ENCODE measurements around the gene PGLYRP1. TPM values are rescaled to one million over a fixed set of nuclear protein-coding genes. Genes with fewer than 3 reads are reported as not detected.

PGLYRP1 gene
- total RNA-seq, 1 donor from 2014 or later = not detected

- TF ChIP-seq CTCF (IDR thresholded peaks at IDR 0.05) = no peak
- no peak overlapping the region for H3K27ac Mint-ChIP-seq (ENCODE audit: unreplicated experiment)
- H3K4me3 Mint-ChIP-seq (ENCODE audit: unreplicated experiment) = no peak overlapping the region
- H3K36me3 Mint-ChIP-seq (ENCODE audit: unreplicated experiment) = no peaks in the 10 kb centered on the region
- no peak for DNase-seq (ENCODE audit: extremely low spot score, unreplicated experiment)
- no peaks in the 10 kb centered on the region for H3K9me3 Mint-ChIP-seq (ENCODE audit: unreplicated experiment)
- peaks cover 33% of the 10 kb centered on the region for H3K27me3 Mint-ChIP-seq (ENCODE audit: unreplicated experiment)
- no peaks in the 10 kb centered on the region for H3K4me1 Mint-ChIP-seq (ENCODE audit: unreplicated experiment)
Measured at GRCh38 chr19:45990113-45990728, 32.6 kb downstream of the PGLYRP1 start.

- no peaks in the 10 kb centered on the region for H3K4me1 Mint-ChIP-seq (ENCODE audit: unreplicated experiment)
- no peaks in the 10 kb centered on the region for H3K36me3 Mint-ChIP-seq (ENCODE audit: unreplicated experiment)
- DNase-seq (ENCODE audit: extremely low spot score, unreplicated experiment) = no peak
- no peaks in the 10 kb centered on the region for H3K9me3 Mint-ChIP-seq (ENCODE audit: unreplicated experiment)
- peaks cover 49% of the 10 kb centered on the region for H3K27me3 Mint-ChIP-seq (ENCODE audit: unreplicated experiment)
- H3K27ac Mint-ChIP-seq (ENCODE audit: unreplicated experiment) = no peak overlapping the region
- H3K4me3 Mint-ChIP-seq (ENCODE audit: unreplicated experiment) = no peak overlapping the region
- no peak for TF ChIP-seq CTCF (IDR thresholded peaks at IDR 0.05)
Measured at GRCh38 chr19:45985321-45985720, 37.5 kb downstream of the PGLYRP1 start.

- Mint-ChIP-seq H3K27ac (ENCODE audit: unreplicated experiment) (no peak overlapping the region), H3K4me1 (ENCODE audit: unreplicated experiment) (no peaks in the 10 kb centered on the region), H3K9me3 (ENCODE audit: unreplicated experiment) (no peaks in the 10 kb centered on the region), H3K36me3 (ENCODE audit: unreplicated experiment) (no peaks in the 10 kb centered on the region), H3K27me3 (ENCODE audit: unreplicated experiment) (peaks cover 45% of the 10 kb centered on the region), H3K4me3 (ENCODE audit: unreplicated experiment) (no peak overlapping the region)
- TF ChIP-seq CTCF (IDR thresholded peaks at IDR 0.05) = no peak
- no peak for DNase-seq (ENCODE audit: extremely low spot score, unreplicated experiment)
Measured at GRCh38 chr19:45981350-45981749, 41.5 kb downstream of the PGLYRP1 start.

GRCh38 chr19:45978156-45978555, 44.7 kb downstream of the PGLYRP1 start:
- DNase-seq (ENCODE audit: extremely low spot score, unreplicated experiment) = no peak
- H3K4me1 Mint-ChIP-seq (ENCODE audit: unreplicated experiment) = peaks cover 2% of the 10 kb centered on the region
- H3K9me3 Mint-ChIP-seq (ENCODE audit: unreplicated experiment) = no peaks in the 10 kb centered on the region
- no peaks in the 10 kb centered on the region for H3K36me3 Mint-ChIP-seq (ENCODE audit: unreplicated experiment)
- H3K27me3 Mint-ChIP-seq (ENCODE audit: unreplicated experiment) = peaks cover 59% of the 10 kb centered on the region
- no peak for TF ChIP-seq CTCF (IDR thresholded peaks at IDR 0.05)
- no peak overlapping the region for H3K27ac Mint-ChIP-seq (ENCODE audit: unreplicated experiment)
- H3K4me3 Mint-ChIP-seq (ENCODE audit: unreplicated experiment) = no peak overlapping the region

DNA sequence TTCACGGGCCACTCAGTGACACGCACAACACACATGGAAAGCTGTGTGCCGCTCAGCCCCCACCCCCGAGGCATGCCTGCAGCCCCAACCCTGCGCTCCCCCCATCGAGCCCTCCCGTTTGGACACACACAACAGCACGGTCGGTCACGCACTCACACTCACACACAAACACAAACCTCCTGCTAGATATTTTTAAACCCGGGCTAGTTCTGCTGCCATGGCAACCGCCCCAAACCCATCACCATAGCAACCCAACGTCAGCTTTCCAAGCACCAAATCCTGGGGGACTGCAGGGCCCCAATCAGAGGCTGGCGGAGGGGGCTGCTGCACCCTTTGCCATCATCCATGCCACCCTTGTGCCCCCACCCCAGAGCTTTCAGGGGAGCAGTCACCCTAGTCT, 46.7 kb downstream of the PGLYRP1 start:
- Mint-ChIP-seq H3K27me3 (ENCODE audit: unreplicated experiment) (peaks cover 61% of the 10 kb centered on the region), H3K4me3 (ENCODE audit: unreplicated experiment) (no peak overlapping the region), H3K4me1 (ENCODE audit: unreplicated experiment) (peaks cover 4% of the 10 kb centered on the region), H3K9me3 (ENCODE audit: unreplicated experiment) (no peaks in the 10 kb centered on the region), H3K27ac (ENCODE audit: unreplicated experiment) (no peak overlapping the region), H3K36me3 (ENCODE audit: unreplicated experiment) (no peaks in the 10 kb centered on the region)
- TF ChIP-seq CTCF (IDR thresholded peaks at IDR 0.05) = no peak
- no peak for DNase-seq (ENCODE audit: extremely low spot score, unreplicated experiment)

Measured in osteocyte (in vitro differentiated cells).